Activated gamma-delta T cell treated with Interleukin-2 at 50 U/mL for 16 hours (primary cell): ENCODE results near the gene BMPR2.
A peak's percentile ranks its signal among the peaks of the same experiment; 100 is the strongest.
"Not testable (repeated sequence)": the region's sequence is repeated elsewhere in the genome, so short reads cannot be mapped to it uniquely, and the experiment has no call there.

ENCODE experiments used
- DNase-seq: peaks from one replicate; pipeline ENCODE4 v3.0.0-alpha.2; 2020

BMPR2 gene

DNA sequence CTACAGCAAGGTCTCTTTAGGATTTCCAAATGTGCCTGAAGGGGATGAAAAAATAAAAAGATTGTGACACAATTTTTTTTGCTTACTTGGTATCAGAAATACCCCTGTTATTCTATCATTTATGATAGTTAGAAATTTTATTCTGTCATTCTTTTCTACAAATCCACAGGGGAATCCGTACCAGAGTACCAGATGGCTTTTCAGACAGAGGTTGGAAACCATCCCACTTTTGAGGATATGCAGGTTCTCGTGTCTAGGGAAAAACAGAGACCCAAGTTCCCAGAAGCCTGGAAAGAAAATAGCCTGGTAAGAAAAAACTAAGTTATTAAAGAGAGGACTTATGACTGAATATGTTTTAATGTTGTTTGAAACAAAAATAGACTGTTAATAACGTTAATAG is 166.0 kb downstream of the BMPR2 start:
- no peak for DNase-seq

DNA sequence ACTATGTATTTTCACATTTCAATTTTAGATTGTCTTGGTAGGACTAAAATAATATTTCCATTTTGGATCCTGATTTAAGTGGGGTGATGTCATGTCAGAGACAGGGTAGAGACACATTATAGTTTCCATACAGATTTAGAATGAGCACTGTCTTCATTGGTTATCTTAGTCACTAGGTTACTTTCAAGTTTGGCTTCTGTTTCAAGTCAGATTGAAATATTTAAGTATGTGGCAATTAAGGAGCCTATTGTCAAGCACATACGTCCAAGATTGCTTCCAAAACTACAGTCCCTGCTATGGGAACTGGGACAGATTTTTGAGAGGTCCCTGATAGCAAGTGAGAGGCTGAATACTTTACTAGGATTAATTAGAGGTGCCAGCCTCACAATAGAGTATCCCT is 169.4 kb downstream of the BMPR2 start:
- DNase-seq: no peak

DNA sequence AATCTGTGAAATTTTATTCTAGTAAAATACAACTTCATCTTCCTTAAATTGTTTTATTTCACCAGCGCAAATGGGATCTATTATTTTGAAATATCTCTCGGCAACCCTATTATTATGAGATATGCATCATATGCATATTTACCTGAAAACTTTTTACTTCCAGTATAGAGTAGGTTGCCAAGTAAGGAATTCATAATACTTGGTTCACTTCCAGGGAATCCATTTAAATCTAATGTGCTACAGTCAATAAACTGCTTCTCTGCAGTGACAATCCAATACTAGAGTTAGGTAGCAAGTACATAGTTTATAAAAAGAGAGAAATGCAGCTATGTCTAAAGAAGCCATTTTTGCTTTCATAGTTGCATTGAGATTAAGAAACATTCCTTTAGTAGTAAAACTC is 169.8 kb downstream of the BMPR2 start:
- DNase-seq: no peak

DNA sequence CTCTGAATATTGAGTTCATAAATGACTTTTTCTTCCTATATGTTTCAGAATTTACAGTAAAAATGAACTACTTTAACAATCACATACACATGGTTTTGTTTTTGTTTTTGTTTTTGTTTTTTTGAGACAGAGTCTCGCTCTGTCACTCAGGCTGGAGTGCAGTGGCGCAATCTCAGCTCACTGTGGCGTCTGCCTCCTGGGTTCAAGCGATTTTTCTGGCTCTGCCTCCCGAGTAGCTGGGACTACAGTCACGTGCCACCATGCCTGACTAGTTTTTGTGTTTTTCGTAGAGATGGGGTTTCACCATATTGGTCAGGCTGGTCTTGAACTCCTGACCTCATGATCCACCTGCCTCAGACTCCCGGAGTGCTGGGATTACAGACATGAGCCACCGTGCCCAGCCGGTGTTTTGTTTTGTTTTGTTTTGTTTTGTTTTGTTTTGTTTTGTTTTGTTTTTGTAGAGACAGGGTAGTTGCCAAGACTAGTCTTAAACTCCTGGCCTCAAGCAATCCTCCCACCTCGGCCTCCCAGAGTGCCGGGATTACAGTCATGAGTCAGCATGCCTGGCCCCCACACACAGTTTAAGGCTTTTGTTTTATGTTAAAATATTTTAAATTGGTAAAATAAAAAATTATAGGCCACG is 170.5 kb downstream of the BMPR2 start:
- DNase-seq: not testable (repeated sequence)

DNA sequence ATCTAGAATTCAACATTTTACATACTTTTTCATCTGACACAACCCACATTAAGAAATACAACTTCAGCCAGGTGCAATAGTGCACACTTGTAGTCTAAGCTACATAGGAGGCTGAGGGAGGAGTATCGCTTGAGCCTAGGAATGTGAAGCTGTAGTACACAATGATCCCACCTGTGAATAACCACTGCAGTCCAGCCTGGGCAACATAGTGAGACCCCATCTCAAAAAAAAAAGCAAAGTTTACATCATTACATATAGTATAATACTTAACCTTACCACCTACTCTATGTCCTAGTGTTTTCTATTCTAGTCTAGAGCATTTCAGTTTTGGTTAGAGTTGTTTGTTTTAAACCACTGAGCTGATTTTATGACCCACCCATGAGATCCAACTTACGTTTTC is 172.1 kb downstream of the BMPR2 start:
- no peak for DNase-seq

DNA sequence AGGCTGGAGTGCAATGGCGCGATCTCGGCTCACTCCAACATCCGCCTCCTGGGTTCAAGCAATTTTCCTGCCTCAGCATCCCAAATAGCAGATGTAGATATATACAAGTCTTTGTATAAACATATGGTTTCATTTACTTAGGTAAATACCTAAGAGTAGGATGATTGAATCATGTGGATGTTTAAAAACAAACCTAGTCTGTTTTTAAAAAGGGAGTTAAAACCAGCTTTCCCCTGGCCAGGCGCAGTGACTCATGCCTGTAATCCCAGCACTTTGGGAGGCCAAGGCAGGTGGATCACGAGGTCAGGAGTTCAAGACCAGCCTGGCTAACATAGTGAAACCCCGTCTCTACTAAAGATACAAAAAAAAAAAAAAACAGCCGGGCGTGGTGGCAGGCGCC is 174.9 kb downstream of the BMPR2 start:
- DNase-seq: not testable (repeated sequence)

DNA sequence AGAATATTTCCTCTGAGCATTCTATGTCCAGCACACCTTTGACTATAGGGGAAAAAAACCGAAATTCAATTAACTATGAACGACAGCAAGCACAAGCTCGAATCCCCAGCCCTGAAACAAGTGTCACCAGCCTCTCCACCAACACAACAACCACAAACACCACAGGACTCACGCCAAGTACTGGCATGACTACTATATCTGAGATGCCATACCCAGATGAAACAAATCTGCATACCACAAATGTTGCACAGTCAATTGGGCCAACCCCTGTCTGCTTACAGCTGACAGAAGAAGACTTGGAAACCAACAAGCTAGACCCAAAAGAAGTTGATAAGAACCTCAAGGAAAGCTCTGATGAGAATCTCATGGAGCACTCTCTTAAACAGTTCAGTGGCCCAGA is 179.2 kb downstream of the BMPR2 start:
- DNase-seq: no peak

DNA sequence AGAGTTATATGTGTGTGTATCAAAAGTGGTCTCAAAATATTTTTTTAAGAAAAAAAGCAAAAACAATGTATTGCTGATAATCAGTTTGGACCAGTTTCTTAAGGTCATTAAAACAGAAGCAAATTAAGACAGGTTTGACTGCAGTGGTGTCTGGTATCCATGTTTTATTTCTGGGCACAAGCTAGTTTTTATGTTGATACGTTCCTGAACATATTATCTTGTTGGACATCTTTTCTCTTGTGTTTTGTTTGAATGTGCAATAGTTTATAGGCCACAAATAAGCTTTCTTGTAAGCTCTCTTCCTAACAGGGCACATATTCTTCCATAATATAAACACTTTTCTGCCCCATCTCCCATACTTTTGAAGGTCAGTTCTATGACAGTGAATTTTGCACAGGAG is 184.1 kb downstream of the BMPR2 start:
- DNase-seq: no peak

DNA sequence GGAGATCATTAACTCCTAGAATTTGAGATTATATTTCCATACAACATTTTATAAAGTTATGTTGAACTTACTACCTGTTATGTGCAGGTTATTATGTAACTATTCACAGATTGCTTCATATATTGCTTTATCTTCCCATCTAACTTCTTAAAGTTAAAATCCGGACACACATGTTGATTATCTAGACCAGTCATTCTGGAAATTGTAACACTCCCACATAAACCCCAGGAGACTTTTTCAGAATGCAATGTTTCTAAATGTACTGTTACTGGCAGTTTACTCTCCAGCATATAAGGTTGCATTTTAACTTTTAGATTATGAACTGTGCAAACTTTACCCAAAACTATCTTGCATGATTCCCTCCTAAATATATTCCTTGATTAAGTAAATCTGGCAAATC is 188.1 kb downstream of the BMPR2 start:
- DNase-seq: no peak

DNA sequence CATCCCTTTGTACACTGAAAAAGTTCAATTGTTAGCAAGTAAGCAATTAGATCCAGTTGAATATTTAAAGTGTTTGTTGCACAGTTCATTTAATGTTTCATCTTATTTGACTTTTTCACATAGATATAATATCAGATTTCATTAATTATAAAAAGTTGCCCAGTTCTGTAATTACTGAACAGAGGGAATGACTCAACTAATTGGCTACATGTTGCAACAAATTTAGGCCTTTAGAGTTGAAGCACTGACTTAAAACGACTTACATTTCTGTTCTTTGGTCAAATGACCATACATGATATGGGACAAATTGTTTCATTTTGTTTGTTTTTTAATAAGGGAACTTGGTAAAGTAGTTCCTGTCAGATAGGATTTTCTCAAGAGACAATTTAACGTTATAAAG is 190.2 kb downstream of the BMPR2 start:
- DNase-seq: no peak

DNA sequence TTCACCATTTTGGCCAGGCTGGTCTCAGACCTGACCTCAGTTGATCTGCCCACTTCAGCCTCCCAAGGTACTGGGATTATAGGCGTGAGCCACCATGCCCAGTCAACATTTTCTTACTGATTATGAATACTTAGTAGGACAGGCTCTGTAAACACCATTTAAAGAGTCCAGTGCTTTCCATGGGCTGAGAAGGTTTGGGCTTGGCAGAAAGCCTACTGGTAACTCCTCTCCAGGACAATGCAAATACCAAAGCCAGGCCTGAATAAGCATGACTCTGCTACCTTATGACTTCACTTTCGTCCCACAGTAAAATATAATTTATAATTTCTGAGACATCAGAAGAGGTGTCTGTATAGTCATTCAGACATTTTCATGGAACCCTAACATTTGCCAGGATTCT is 198.4 kb downstream of the BMPR2 start:
- no peak for DNase-seq

DNA sequence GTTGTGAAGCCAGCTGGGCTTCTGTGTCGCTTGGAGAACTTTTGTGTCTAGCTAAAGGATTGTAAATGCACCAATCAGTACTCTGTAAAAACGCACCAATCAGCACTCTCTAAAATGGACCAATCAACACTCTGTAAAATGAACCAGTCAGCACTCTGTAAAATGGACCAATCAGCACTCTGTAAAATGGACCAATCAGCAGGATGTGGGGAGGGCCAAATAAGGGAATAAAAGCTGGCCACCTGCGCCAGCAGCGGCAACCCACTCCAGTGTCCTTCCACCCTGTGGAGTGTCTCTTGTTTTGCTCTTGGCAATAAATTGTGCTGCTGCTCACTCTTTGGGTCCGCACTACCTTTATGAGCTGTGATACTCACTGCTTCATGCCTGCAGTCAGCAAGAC is 199.1 kb downstream of the BMPR2 start:
- DNase-seq: not testable (repeated sequence)

DNA sequence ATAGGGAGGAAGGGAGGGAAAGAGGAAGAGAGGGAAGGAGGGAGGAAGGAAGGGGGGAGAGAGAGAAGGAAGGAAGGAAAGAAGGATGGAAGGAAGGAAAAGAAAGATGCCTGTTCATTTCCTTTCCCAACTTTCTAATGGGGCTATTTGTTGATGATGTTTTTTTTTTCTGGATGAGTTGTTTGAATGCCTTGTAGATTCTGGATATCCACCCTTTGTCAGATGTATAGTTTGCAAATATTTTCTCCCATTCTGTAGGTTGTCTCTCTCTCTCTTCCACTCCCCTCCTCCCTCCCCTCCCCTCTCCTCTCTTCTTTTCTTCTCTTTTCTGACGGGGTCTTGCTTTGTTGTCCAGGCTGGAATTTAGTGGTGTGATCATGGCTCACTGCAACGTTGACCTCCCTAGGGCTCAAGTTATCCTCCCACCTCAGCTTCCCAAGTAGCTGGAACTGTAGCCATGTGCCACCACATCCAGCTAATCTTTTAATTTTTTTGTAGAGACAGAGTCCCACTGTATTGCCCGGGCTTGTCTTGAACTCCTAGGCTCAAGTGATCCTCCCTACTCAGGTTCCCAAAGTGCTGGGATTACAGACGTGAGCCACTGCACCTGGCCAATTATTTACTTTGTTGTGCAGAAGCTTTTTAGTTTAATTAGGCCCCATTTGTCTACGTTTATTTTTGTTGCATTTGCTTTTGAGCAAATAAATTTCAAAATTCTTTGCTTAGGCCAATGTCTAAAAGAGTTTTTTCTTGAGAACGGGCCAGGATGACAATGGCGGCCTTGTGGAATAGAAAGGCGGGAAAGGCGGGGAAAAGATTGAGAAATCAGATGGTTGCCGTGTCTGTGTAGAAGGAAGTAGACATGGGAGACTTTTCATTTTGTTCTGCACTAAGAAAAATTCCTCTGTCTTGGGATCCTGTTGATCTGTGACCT is 201.4 kb downstream of the BMPR2 start:
- DNase-seq: no peak

DNA sequence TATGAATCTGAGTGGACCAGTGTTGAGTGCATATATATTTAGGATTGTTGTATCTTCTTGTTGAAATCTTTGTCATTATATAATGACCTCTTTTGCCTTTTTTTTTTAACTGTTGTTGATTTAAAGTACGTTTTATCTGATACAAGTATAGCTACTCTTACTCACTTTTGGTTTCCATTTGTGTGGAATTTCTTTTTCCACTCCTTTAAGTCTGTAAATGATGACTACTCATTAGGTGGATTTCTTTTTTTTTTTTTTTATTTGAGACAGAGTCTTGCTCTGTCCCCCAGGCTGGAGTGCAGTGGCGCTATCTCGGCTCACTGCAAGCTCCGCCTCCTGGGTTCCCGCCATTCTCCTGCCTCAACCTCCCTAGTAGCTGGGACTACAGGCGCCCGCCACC is 206.7 kb downstream of the BMPR2 start:
- DNase-seq: not testable (repeated sequence)

DNA sequence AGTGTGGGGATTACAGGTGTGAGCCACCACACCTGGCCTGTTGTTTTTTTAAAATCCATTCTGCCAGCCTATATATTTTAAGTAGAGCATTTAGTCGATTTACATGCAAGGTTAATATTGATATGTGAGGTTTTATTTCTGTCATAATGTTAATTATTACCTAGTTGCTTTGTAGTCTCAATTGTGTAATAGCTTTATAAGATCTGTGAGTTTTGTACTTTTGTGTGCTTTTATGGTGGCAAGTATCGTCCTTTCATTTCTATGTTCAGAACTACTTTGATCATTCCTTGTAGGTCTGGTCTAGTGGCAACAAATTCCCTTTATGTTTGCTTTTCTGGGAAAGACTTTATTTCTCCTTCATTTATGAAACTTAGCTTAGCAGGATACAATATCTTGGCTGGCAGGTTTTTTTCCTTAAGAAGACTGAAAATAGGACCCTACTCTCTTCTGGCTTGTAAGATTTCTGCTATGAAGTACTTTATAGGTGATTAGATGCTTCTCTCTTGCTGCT is 207.6 kb downstream of the BMPR2 start:
- DNase-seq: no peak

DNA sequence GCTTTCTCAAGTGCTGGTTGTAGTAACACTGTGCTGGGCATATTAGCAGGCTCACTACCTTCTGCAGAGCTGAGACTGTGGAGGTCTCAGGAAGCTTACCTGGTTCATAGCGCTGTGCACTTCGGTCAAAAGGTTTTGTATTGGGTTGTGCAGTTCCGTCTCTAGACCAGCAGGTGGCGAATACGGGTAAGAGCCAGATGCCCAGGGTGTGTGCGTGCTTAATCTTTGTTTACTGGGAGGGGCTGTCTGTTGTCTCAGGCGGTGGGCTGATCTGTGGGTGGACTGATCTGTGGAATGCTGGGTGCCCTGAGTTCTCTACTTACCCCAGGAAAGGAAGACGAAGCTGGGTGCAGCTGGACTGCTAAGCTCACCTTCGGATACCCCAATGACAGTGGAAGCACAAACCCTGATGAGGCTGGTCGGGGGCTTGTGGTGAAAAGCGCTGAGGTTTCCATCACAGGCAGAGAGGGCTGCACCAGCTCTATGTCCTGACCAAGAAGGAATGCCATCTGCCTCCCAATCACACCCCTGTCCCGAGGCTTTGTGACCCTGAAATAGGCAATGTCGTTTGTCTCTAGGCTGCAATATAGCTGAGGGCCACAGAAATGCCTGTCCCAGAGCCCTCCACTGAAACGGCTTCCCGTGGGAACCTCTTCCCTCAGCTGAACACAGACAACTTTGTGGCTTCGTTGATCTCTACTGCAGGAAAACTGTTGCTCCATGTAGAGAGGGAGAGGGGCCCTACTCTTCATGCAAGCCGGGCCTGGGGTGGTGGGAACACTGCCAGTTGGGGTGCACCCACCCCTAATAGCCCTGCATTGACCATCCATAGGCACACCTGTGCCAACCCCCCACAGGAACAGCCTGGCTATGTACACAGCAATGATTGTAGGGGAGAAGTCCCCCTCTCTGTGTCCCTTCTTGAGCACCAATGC is 212.8 kb downstream of the BMPR2 start:
- peak; percentile 63 for DNase-seq

DNA sequence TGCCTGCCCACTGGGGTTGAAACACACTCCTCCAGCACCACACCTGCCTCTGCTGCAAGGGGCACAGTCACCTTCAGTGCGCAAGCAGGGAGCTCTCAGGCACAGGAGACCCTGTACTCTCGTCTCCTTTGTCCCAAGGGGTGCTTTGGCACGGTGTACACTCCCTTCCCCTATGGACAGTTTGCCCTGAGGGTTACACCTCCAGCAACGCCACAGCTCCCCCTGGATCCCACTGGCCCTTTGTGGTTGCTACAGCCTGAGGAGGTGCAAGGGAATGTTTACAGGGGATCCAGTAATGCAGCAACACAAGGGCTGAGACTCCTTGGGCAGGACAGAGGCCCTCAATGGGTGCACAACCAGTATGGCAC is 213.4 kb downstream of the BMPR2 start:
- no peak for DNase-seq

DNA sequence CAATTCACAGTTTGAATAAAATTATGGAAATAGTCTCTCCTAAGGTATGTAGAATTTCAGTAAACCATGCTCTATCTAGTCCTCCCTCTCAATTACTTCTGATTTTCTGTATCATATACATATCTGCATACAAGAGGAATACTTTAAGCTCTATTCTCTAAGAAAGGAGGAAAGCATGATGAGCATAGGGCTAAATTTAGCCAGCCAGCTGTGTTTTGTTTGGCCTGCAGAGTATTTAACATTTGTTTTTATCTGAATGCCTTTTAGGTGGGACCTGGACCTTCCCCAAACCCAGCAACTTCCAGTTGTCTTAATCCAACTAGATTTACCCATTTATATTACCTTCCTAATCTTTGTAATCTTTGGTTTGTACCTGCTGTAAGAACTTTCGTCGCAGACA is 216.4 kb downstream of the BMPR2 start:
- DNase-seq: no peak

DNA sequence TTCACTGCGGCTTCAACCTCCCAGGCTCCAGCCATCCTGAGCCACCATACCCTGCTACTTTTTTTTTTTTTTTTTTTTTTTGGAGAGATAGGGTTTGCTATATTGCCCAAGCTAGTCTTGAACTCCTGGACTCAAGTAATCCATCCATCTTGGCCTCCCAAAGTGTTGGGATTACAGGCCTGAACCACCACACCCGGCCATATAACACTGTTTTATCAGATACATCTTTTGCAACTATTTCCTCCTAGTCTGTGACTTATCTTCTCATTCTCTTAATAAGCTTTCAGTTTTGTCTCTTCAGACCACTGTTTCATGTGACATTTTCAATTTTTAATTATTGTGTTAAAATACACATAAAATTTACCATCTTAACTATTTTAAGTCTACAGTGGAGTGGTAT is 223.0 kb downstream of the BMPR2 start:
- DNase-seq: no peak

DNA sequence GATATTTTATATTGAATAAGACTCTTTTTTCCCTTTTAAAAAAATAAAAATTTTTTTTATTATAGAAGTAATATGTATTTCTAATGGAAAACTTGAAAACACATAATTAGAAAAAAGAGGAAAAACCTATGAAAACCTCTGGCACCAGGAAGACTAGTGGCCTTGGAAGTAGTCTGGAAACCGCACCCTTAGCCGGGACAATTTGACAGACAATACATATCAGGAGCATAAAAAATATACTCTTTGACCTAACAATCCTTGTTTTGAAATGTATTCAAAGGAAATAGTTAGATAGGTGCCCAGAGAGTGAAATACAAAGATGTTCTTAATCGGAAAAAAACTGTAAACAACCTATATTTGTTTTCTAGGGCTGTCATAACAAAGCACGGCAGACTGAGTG is 223.8 kb downstream of the BMPR2 start:
- no peak for DNase-seq

DNA sequence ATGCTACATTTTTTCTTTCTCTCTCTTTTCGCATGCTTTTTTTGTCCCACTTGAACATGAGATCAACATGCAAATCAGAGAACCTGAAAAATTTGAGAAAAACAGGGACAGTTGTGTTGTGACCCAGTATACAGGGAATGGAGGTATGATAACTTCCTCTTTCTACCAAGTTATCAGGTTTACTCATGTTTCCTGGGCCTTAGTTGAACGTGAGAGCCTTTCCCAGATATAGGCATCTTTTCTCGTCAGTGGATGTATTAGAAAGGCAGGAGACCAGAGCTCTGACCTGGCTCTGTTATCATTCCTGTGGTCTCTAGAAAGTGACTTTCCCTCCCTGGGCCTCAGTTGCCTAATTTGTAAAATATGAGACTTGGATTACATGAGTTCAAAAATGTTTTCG is 228.6 kb downstream of the BMPR2 start:
- no peak for DNase-seq

DNA sequence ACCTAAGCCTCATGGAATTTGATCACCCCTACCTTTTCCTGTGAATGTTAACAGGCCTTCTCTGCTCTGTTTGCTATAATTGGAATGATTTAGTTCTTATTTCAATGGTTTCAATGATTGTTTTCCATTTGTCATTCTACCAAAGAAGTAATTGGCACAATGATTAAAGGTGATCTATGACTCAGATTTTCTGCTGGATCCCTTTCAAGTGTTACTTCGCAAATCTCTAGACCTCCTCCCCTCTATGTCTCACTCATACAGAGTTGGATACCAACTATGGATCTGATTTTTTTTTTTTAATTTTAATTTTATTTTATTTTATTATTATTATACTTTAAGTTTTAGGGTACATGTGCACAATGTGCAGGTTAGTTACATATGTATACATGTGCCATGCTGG is 229.0 kb downstream of the BMPR2 start:
- no peak for DNase-seq

DNA sequence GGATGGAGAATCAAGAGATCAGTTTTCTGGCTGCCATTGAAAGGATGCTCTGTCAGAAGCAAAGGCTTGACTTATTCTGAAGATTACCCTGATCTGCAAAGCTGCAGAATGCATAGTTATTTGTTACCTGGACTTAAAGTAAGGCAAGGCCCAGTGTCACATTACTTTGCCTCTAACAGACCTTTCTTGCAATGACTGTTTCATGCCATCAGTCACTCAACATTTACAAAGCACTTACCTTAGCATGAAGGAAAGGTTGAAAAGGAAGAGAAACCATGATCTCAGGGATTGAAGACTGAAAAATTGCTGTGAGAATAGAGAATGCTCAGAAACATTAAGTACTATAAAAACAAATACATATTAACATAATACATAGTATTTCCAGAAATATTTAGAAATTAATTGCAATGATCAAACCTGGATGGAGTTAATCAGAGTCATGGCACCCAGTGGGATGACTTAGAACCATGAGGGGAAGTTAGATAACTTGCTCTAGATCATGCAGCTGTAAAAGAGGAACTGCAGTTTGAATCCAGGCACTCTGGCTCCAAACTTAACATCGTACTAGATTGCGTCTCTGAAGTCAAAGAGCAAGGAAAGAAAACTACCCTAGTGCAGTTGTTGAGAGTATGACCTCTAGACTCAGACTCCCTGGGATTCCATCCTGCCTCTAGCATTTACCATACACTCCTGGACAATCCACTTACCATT is 232.2 kb downstream of the BMPR2 start:
- DNase-seq: no peak
